NCI-H526 (cell line): Measurements from ENCODE around the gene LENG9.

Source experiments
- DNase-seq, 2 experiments: peaks; one replicate each; lab custom pipeline; 2025; lab: John Stamatoyannopoulos, UW

LENG9 gene

GRCh38 chr19:54439174-54439851, 24.3 kb downstream of the LENG9 start:
- DNase-seq, result peak in 1 of 2 experiments; percentile 78

GRCh38 chr19:54436628-54437252, 26.8 kb downstream of the LENG9 start:
- DNase-seq, result no peak

GRCh38 chr19:54436031-54436523, 27.5 kb downstream of the LENG9 start:
- DNase-seq, result no peak

- no peak for DNase-seq
Observed at GRCh38 chr19:54435551-54436016, 28.0 kb downstream of the LENG9 start.

GRCh38 chr19:54434873-54435214, 28.7 kb downstream of the LENG9 start:
- DNase-seq, result no peak

GRCh38 chr19:54434112-54434872, 29.3 kb downstream of the LENG9 start:
- DNase-seq, result no peak

- no peak for DNase-seq
Observed at GRCh38 chr19:54433697-54434096, 29.9 kb downstream of the LENG9 start.

- no peak for DNase-seq
Observed at GRCh38 chr19:54432144-54432738, 31.3 kb downstream of the LENG9 start.

- DNase-seq, result no peak
Observed at GRCh38 chr19:54431255-54431838, 32.2 kb downstream of the LENG9 start.

GRCh38 chr19:54430306-54431254, 33.0 kb downstream of the LENG9 start:
- DNase-seq, result peak; percentile 40 to 75

GRCh38 chr19:54429545-54430227, 33.9 kb downstream of the LENG9 start:
- DNase-seq, result no peak

- DNase-seq, result no peak
Observed at GRCh38 chr19:54429176-54429495, 34.4 kb downstream of the LENG9 start.

GRCh38 chr19:54428323-54429175, 35.0 kb downstream of the LENG9 start:
- DNase-seq, result no peak

GRCh38 chr19:54427586-54427985, 36.0 kb downstream of the LENG9 start:
- no peak for DNase-seq

GRCh38 chr19:54426291-54426931, 37.2 kb downstream of the LENG9 start:
- DNase-seq, result peak in 1 of 2 experiments; percentile 55

- DNase-seq, result no peak
Observed at GRCh38 chr19:54425382-54425723, 38.2 kb downstream of the LENG9 start.

GRCh38 chr19:54424660-54425381, 38.8 kb downstream of the LENG9 start:
- DNase-seq, result no peak

- no peak for DNase-seq
Observed at GRCh38 chr19:54424201-54424600, 39.4 kb downstream of the LENG9 start.
